Neural progenitor cell (in vitro differentiated cells): ENCODE results near the gene COL24A1. TPM values are rescaled to one million over a fixed set of nuclear protein-coding genes. Genes with fewer than 3 reads are reported as not detected.

Experiments used
- DNase-seq: peaks from one replicate; pipeline ENCODE4 v3.0.0-alpha.2; 2016; ENCODE audit warnings: low spot score
- H2AFZ ChIP-seq: fragments of 200-600 bp; sonication (generic); replicated peaks from 2 replicates; pipeline ENCODE4 v1.6.1; 2016; ENCODE audit warnings: antibody characterized with exemption
- H3F3A ChIP-seq: fragments of 200-600 bp; sonication (generic); 2 replicates; pipeline ENCODE4 v1.6.1; 2016; ENCODE audit warnings: antibody characterized with exemption, low read depth
- H3K27ac ChIP-seq: fragments of 200-600 bp; sonication (generic); 2 replicates; pipeline ENCODE4 v1.5.1; 2016; ENCODE audit warnings: mild to moderate bottlenecking
- H3K27me3 ChIP-seq: fragments of 200-600 bp; sonication (generic); 2 replicates; pipeline ENCODE4 v1.6.1; 2016; ENCODE audit warnings: mild to moderate bottlenecking, moderate library complexity
- H3K36me3 ChIP-seq: fragments of 200-600 bp; sonication (generic); 2 replicates; pipeline ENCODE4 v1.5.1; 2016
- H3K4me1 ChIP-seq: fragments of 200-600 bp; sonication (generic); 2 replicates; pipeline ENCODE4 v1.6.1; 2016; ENCODE audit warnings: mixed run types
- H3K4me2 ChIP-seq: fragments of 200-600 bp; sonication (generic); 2 replicates; pipeline ENCODE4 v1.6.1; 2016
- H3K4me3 ChIP-seq: fragments of 200-600 bp; sonication (generic); 2 replicates; pipeline ENCODE4 v1.5.1; 2016
- H3K79me2 ChIP-seq: fragments of 200-600 bp; sonication (generic); 2 replicates; pipeline ENCODE4 v1.6.1; 2016; ENCODE audit warnings: low read depth
- H3K9ac ChIP-seq: fragments of 200-600 bp; sonication (generic); 2 replicates; pipeline ENCODE4 v1.6.1; 2016
- H3K9me3 ChIP-seq: fragments of 200-600 bp; sonication (generic); 2 replicates; pipeline ENCODE4 v1.5.1; 2016; ENCODE audit warnings: low read depth
- H4K20me1 ChIP-seq: fragments of 200-600 bp; sonication (generic); 2 replicates; pipeline ENCODE4 v1.6.1; 2016; ENCODE audit warnings: low read depth
- H3K27ac Mint-ChIP-seq: 3 replicates; pipeline ENCODE4 v1.8.0; 2021; ENCODE audit warnings: mixed read lengths
- H3K27me3 Mint-ChIP-seq: 2 replicates; pipeline ENCODE4 v1.8.0; 2022; ENCODE audit warnings: low read depth, mild to moderate bottlenecking, inconsistent platforms, moderate library complexity, mixed read lengths; ENCODE audit not compliant: insufficient read depth
- H3K36me3 Mint-ChIP-seq: 3 replicates; pipeline ENCODE4 v1.8.0; 2021; ENCODE audit warnings: mixed read lengths
- H3K4me1 Mint-ChIP-seq: 3 replicates; pipeline ENCODE4 v1.8.0; 2021; ENCODE audit warnings: mixed read lengths
- H3K4me3 Mint-ChIP-seq: 3 replicates; pipeline ENCODE4 v1.8.0; 2021; ENCODE audit warnings: mild to moderate bottlenecking, moderate library complexity, mixed read lengths
- H3K9me3 Mint-ChIP-seq: 3 replicates; pipeline ENCODE4 v1.8.0; 2020; ENCODE audit warnings: mixed read lengths
- EZH2 ChIP-seq: fragments of 200-600 bp; sonication (generic); IDR thresholded peaks from 2 replicates; pipeline ENCODE4 v1.6.1; 2017; ENCODE audit warnings: antibody characterized with exemption, mild to moderate bottlenecking, moderate library complexity
- EZH2phosphoT487 ChIP-seq: fragments of 200-600 bp; sonication (generic); IDR thresholded peaks from 2 replicates; pipeline ENCODE4 v1.6.1; 2017; ENCODE audit warnings: antibody characterized with exemption
- total RNA-seq: library from RNA; depleted of rRNA; stranded (reverse); fragments of >200 nt; gene quantifications from 2 replicates; pipeline ENCODE4 v1.2.3, GENCODE V29; 2015; ENCODE audit warnings: low replicate concordance
- TF ChIP-seq, protein P1 (sequence below): fragments of 200-600 bp; sonication (generic); IDR thresholded peaks from 2 replicates; pipeline ENCODE4 v1.5.1; 2017; ENCODE audit warnings: antibody characterized with exemption, mild to moderate bottlenecking

Gene COL24A1
- total RNA-seq, 1 donor from 2014 or later, result not detected

DNA sequence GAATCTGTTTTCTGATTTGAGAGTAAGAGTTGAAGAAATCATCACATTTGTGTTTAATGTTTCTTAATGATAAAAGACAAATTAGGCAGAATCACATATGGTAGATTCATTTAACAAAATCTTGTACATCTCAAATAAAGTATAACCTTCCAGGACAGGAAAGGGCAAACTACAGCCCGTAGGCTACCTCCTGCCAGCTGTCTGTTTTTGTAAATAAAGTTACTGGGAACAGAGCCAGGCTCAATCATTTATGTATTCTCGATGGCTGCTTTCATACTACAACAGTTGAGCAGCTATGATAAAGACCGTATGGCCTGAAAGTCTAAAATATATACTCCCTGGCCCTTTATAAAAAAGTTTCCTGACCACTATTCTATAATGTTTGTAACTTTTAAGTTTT is 204.1 kb downstream of the COL24A1 start:
- no peak overlapping the region for H3K4me2 ChIP-seq
- H3K27me3 Mint-ChIP-seq, result no peaks in the 10 kb centered on the region
- H3K4me3 Mint-ChIP-seq, result no peak overlapping the region
- H3K27ac Mint-ChIP-seq, result no peak overlapping the region
- TF ChIP-seq, protein P1, sequence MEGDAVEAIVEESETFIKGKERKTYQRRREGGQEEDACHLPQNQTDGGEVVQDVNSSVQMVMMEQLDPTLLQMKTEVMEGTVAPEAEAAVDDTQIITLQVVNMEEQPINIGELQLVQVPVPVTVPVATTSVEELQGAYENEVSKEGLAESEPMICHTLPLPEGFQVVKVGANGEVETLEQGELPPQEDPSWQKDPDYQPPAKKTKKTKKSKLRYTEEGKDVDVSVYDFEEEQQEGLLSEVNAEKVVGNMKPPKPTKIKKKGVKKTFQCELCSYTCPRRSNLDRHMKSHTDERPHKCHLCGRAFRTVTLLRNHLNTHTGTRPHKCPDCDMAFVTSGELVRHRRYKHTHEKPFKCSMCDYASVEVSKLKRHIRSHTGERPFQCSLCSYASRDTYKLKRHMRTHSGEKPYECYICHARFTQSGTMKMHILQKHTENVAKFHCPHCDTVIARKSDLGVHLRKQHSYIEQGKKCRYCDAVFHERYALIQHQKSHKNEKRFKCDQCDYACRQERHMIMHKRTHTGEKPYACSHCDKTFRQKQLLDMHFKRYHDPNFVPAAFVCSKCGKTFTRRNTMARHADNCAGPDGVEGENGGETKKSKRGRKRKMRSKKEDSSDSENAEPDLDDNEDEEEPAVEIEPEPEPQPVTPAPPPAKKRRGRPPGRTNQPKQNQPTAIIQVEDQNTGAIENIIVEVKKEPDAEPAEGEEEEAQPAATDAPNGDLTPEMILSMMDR, result no peak
- TF ChIP-seq EZH2phosphoT487 (no peak), EZH2 (no peak)
- H3F3A ChIP-seq, result no peaks in the 10 kb centered on the region
- H3K27ac ChIP-seq, result no peak overlapping the region
- H3K36me3 Mint-ChIP-seq, result no peaks in the 10 kb centered on the region
- no peak overlapping the region for H3K4me3 ChIP-seq
- no peak overlapping the region for H2AFZ ChIP-seq
- H3K9ac ChIP-seq, result no peak overlapping the region
- no peaks in the 10 kb centered on the region for H3K9me3 Mint-ChIP-seq
- no peak for DNase-seq
- no peaks in the 10 kb centered on the region for H4K20me1 ChIP-seq
- H3K79me2 ChIP-seq, result no peaks in the 10 kb centered on the region
- no peaks in the 10 kb centered on the region for H3K27me3 ChIP-seq
- H3K9me3 ChIP-seq, result no peaks in the 10 kb centered on the region
- no peaks in the 10 kb centered on the region for H3K4me1 Mint-ChIP-seq
- H3K36me3 ChIP-seq, result no peaks in the 10 kb centered on the region
- H3K4me1 ChIP-seq, result no peaks in the 10 kb centered on the region

DNA sequence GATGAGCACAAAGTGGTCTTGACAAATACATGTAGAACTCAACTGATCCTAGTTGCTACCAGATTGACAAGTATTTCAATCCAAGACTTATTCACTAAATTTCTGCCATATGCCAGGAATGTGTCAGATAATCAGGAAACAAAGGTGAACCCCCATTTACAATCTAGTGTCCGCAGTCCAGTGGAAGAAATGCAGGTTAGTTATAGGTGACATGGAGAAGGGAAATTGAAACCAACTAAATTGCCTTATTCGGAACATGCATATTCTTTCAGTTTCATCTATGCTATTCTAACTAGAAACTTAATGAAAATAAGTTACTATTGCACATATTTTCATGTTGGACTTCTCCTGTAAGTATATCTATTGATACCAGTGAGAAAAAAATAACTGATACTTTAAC is 209.4 kb downstream of the COL24A1 start:
- Histone ChIP-seq H3K9me3 (no peaks in the 10 kb centered on the region), H3K27ac (no peak overlapping the region), H2AFZ (no peak overlapping the region), H3F3A (no peaks in the 10 kb centered on the region), H3K9ac (no peak overlapping the region), H4K20me1 (no peaks in the 10 kb centered on the region), H3K27me3 (no peaks in the 10 kb centered on the region), H3K4me3 (no peak overlapping the region), H3K36me3 (no peaks in the 10 kb centered on the region), H3K79me2 (no peaks in the 10 kb centered on the region), H3K4me2 (no peak overlapping the region), H3K4me1 (no peaks in the 10 kb centered on the region)
- Mint-ChIP-seq H3K9me3 (no peaks in the 10 kb centered on the region), H3K36me3 (no peaks in the 10 kb centered on the region), H3K27ac (no peak overlapping the region), H3K27me3 (no peaks in the 10 kb centered on the region), H3K4me3 (no peak overlapping the region), H3K4me1 (no peaks in the 10 kb centered on the region)
- no peak for DNase-seq
- TF ChIP-seq, protein P1, result no peak
- no peak for TF ChIP-seq EZH2
- no peak for TF ChIP-seq EZH2phosphoT487

DNA sequence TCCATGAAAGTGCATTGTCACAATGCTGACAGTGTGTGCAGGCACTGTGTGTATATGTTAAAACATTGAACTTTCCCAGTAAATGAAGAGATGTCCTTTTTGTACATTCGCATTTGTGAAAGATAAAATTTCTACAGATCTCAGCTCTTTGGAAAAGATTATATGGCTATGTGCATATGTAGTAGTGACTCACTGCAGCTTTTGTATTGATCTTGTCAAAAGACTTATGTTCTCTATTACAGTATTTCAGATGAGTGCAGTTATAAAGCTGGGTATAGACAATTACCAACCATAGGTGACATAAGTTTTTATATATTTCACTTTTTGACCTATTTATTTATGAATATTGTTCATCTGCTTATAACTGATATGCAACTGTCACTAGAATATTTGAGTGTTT is 212.6 kb downstream of the COL24A1 start:
- H3K9me3 ChIP-seq, result no peaks in the 10 kb centered on the region
- Mint-ChIP-seq H3K4me3 (no peak overlapping the region), H3K4me1 (no peaks in the 10 kb centered on the region), H3K36me3 (no peaks in the 10 kb centered on the region), H3K27ac (no peak overlapping the region), H3K9me3 (no peaks in the 10 kb centered on the region), H3K27me3 (no peaks in the 10 kb centered on the region)
- H2AFZ ChIP-seq, result no peak overlapping the region
- H3K27ac ChIP-seq, result no peak overlapping the region
- H3K4me2 ChIP-seq, result no peak overlapping the region
- H3K27me3 ChIP-seq, result no peaks in the 10 kb centered on the region
- H4K20me1 ChIP-seq, result no peaks in the 10 kb centered on the region
- no peaks in the 10 kb centered on the region for H3K79me2 ChIP-seq
- no peaks in the 10 kb centered on the region for H3F3A ChIP-seq
- no peaks in the 10 kb centered on the region for H3K4me1 ChIP-seq
- H3K9ac ChIP-seq, result no peak overlapping the region
- no peak overlapping the region for H3K4me3 ChIP-seq
- TF ChIP-seq, protein P1, result no peak
- no peak for TF ChIP-seq EZH2phosphoT487
- no peak for TF ChIP-seq EZH2
- no peak for DNase-seq
- no peaks in the 10 kb centered on the region for H3K36me3 ChIP-seq
